Esophagus squamous epithelium (tissue), 5 donors: Measurements from ENCODE around the gene PLXND1. TPM values are rescaled to one million over a fixed set of nuclear protein-coding genes. Genes with fewer than 3 reads are reported as not detected.

Experiments
- DNase-seq: peaks from one replicate; lab custom pipeline; 2025; lab: John Stamatoyannopoulos, UW
- H3K27ac ChIP-seq, 4 donors: fragments of 200-600 bp; sonication (generic); one replicate each; pipeline ENCODE4 v1.5.1; 2016 to 2019; ENCODE audit warnings: mild to moderate bottlenecking in 1 of 4
- H3K27me3 ChIP-seq, 4 donors: fragments of 200-600 bp; sonication (generic); 1 replicate in 3 of 4; 2 replicates in 1 of 4; pipeline versions ENCODE4 v1.5.1 to v1.6.0; 2017 to 2021; ENCODE audit warnings: antibody characterized with exemption in 1 of 4
- H3K36me3 ChIP-seq, 3 donors: fragments of 200-600 bp; sonication (generic); one replicate each; pipeline ENCODE4 v1.5.1; 2016 to 2019
- H3K4me1 ChIP-seq, 3 donors: fragments of 200-600 bp; sonication (generic); one replicate each; pipeline ENCODE4 v1.5.1; 2017 to 2019
- H3K4me3 ChIP-seq, 4 donors: fragments of 200-600 bp; sonication (generic); 1 replicate in 3 of 4; 2 replicates in 1 of 4; pipeline ENCODE4 v1.5.1; 2016 to 2019; ENCODE audit warnings: mild to moderate bottlenecking in 2 of 4, moderate library complexity in 1 of 4
- H3K9me3 ChIP-seq, 3 donors: fragments of 200-600 bp; sonication (generic); one replicate each; pipeline ENCODE4 v1.5.1; 2016 to 2019
- CTCF ChIP-seq, 6 experiments: fragments of 450-650 bp in 4 of 6; fragments of 200-600 bp in 2 of 6; sonication (generic) in 2 of 6; IDR thresholded peaks; one replicate each; pipeline ENCODE4 v1.5.1; 2016 to 2019; ENCODE audit warnings: antibody characterized with exemption in 6 of 6, mild to moderate bottlenecking in 4 of 6, moderate library complexity in 4 of 6
- POLR2A ChIP-seq, 4 donors: fragments of 450-650 bp; IDR thresholded peaks; one replicate each; pipeline ENCODE4 v1.6.1; 2017; ENCODE audit warnings: antibody characterized with exemption in 4 of 4, mild to moderate bottlenecking in 4 of 4, moderate library complexity in 3 of 4
- WGBS, 2 donors: methylation state at CpG; one replicate each; pipeline ENCODE4 v1.1.5; 2018; 5-methylcytosine and 5-hydroxymethylcytosine counted together
- intact Hi-C: fragments of 100-400 bp; cut with DNase I; formaldehyde crosslinking; loops from one replicate; pipeline ENCODE4 v1.15.0; 2022
- total RNA-seq, 4 donors: library from RNA; depleted of rRNA; stranded (reverse); fragments of >200 nt; gene quantifications; one replicate each; pipeline ENCODE4 v1.1.0, GENCODE V29; 2016
- donor health status: DM: yes; HTN: yes; CAD: no.

The PLXND1 gene
- total RNA-seq, 4 donors from 2014 or later, result 4.5 to 66.0 (median 24.4) TPM

DNA sequence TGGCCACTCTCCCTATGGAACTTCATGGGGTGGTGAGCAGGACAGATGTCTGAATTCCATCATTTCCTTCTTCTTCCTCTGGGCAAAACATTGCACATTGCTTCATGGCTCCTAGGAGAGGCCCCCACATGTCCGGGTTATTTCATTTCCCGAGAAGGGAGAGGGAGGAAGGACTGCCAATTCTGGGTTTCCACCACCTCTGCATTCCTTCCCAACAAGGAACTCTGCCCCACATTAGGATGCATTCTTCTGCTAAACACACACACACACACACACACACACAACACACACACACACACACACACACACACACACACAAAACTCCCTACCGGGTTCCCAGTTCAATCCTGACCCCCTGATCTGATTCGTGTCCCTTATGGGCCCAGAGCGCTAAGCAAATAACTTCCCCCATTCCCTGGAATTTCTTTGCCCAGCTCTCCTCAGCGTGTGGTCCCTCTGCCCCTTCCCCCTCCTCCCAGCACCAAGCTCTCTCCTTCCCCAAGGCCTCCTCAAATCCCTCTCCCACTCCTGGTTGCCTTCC lies 76.2 kb downstream of the PLXND1 start:
- DNase-seq, result no peak
- Histone ChIP-seq H3K4me1 (peaks cover 0 to 6% (median 0%) of the 10 kb centered on the region in 3 donors), H3K4me3 (no peak overlapping the region), H3K36me3 (no peaks in the 10 kb centered on the region), H3K27ac (no peak overlapping the region), H3K27me3 (no peaks in the 10 kb centered on the region), H3K9me3 (no peaks in the 10 kb centered on the region)
- WGBS, 2 donors, result 42 to 43% methylated on average over 6 of the region's 6 CpGs
- intact Hi-C loops, result no loop called here
- TF ChIP-seq POLR2A (IDR thresholded peaks at IDR 0.05) (no peak), CTCF (IDR thresholded peaks at IDR 0.05) (no peak)

DNA sequence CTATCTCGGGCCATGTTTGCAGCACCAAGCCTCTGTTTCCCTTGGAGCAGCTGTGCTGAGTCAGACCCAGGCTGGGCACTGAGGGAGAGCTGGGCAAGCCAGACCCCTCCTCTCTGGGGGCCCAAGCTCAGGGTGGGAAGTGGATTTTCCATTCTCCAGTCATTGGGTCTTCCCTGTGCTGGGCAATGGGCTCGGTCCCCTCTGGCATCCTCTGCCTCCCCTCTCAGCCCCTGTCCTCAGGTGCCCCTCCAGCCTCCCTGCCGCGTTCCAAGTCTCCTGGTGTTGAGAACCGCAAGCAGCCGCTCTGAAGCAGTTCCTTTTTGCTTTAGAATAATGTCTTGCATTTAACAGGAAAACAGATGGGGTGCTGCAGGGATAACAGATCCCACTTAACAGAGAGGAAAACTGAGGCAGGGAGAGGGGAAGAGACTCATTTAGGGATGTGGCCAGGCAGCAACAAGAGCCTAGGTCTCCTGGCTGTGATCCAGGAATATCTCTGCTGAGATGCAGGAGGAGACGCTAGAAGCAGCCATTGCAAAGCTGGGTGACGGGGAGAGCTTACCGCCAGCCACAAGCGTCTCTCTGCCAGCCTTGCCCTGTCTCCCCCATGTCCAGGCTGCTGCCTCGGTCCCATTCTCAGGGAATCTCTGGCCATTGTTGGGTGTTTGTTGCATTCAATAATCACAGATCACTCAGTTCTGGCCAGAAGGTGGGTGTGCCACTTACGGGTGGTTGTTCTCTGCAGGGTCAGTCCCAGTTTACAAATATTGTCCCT lies 76.9 kb downstream of the PLXND1 start:
- no peak for DNase-seq
- no peak overlapping the region for H3K27ac ChIP-seq
- TF ChIP-seq CTCF (IDR thresholded peaks at IDR 0.05) (no peak), POLR2A (IDR thresholded peaks at IDR 0.05) (no peak)
- H3K4me1 ChIP-seq, result peaks cover 0 to 6% (median 0%) of the 10 kb centered on the region in 3 donors
- H3K36me3 ChIP-seq, result no peaks in the 10 kb centered on the region
- 67 to 84% methylated on average over 9 to 12 of the region's 12 CpGs for WGBS, 2 donors
- intact Hi-C loops, result no loop called here
- H3K9me3 ChIP-seq, result no peaks in the 10 kb centered on the region
- H3K4me3 ChIP-seq, result no peak overlapping the region
- no peaks in the 10 kb centered on the region for H3K27me3 ChIP-seq

DNA sequence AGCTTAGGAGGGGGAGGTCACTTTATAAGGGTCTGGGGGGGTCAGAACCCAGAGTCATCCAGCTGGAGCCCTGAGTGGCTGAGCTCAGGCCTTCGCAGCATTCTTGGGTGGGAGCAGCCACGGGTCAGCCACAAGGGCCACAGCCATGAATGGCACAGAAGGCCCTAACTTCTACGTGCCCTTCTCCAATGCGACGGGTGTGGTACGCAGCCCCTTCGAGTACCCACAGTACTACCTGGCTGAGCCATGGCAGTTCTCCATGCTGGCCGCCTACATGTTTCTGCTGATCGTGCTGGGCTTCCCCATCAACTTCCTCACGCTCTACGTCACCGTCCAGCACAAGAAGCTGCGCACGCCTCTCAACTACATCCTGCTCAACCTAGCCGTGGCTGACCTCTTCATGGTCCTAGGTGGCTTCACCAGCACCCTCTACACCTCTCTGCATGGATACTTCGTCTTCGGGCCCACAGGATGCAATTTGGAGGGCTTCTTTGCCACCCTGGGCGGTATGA lies 77.8 kb downstream of the PLXND1 start, which contains the start of gene RHO:
RHO (plus strand) TSS at position 51 of the 512 bp plus-strand sequence; CDS start at position 146, 95 bp downstream.
- intact Hi-C loops, result no loop called here
- Histone ChIP-seq H3K4me1 (peaks cover 0 to 6% (median 0%) of the 10 kb centered on the region in 3 donors), H3K27ac (no peak within 1 kb of the TSS), H3K36me3 (no peaks in the 10 kb centered on the region), H3K27me3 (no peaks in the 10 kb centered on the region), H3K4me3 (no peak within 1 kb of the TSS), H3K9me3 (no peaks in the 10 kb centered on the region)
- TF ChIP-seq CTCF (IDR thresholded peaks at IDR 0.05), result no peak
- TF ChIP-seq POLR2A (IDR thresholded peaks at IDR 0.05), result no peak
- no peak for DNase-seq
- 90 to 93% methylated on average over 12 to 18 of the region's 18 CpGs for WGBS, 2 donors

- 78 to 87% methylated on average over 6 to 9 of the region's 11 CpGs for WGBS, 2 donors
- no peaks in the 10 kb centered on the region for H3K27me3 ChIP-seq
- no peak overlapping the region for H3K27ac ChIP-seq
- no peak for TF ChIP-seq POLR2A (IDR thresholded peaks at IDR 0.05)
- intact Hi-C loops, result no loop called here
- no peak overlapping the region for H3K4me3 ChIP-seq
- H3K9me3 ChIP-seq, result no peaks in the 10 kb centered on the region
- H3K4me1 ChIP-seq, result peaks cover 0 to 6% (median 0%) of the 10 kb centered on the region in 3 donors
- no peak for DNase-seq
- H3K36me3 ChIP-seq, result no peaks in the 10 kb centered on the region
Measured at GRCh38 chr3:129527262-129527661, 79.2 kb downstream of the PLXND1 start.

DNA sequence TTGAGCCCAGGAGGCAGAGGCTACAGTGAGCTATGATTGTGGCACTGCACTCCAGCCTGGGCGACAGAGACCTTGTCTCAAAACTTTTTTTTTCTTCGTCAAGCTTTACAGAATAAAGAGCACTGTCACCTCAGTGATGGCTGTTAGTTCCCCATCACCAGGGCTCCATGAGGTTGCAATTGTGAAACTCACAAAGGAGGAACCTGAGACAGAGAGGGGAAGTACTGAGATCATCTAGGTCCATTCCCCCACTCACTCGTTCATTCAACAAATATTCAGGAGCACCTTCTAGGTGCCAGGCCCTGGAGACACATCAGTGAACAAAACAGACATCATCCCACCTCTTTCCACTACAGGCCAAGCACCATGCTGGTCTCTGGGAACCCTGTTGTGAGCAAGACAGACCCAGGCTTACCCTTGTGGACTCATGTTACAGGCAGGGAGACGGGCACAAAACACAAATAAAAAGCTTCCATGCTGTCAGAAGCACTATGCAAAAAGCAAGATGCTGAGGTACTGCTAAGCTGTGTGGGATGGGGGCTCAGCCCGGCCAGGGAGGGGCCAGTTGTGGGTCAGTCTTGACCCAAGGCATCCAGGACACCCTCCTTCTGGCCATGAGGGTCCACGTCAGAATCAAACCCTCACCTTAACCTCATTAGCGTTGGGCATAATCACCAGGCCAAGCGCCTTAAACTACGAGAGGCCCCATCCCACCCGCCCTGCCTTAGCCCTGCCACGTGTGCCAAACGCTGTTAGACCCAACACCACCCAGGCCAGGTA lies 80.2 kb downstream of the PLXND1 start:
- intact Hi-C loops, result no loop called here
- Histone ChIP-seq H3K27ac (no peak overlapping the region), H3K4me1 (peaks cover 0 to 6% (median 0%) of the 10 kb centered on the region in 3 donors), H3K36me3 (no peaks in the 10 kb centered on the region), H3K27me3 (no peaks in the 10 kb centered on the region), H3K9me3 (no peaks in the 10 kb centered on the region), H3K4me3 (no peak overlapping the region)
- WGBS, 2 donors, result 60 to 70% methylated on average over 5 to 7 of the region's 12 CpGs
- DNase-seq, result no peak
- TF ChIP-seq POLR2A (IDR thresholded peaks at IDR 0.05), result no peak
- no peak for TF ChIP-seq CTCF (IDR thresholded peaks at IDR 0.05)
